Measurements from ENCODE around the gene PDIA2. TPM values are rescaled to one million over a fixed set of nuclear protein-coding genes. Genes with fewer than 3 reads are reported as not detected.
"Not testable (repeated sequence)": the region's sequence is repeated elsewhere in the genome, so short reads cannot be mapped to it uniquely, and the experiment has no call there.

PDIA2 gene
- total RNA-seq, 2 experiments from 2014 or later: 0.31 TPM; not detected in 1

- H3K9me3 Mint-ChIP-seq: no peaks in the 10 kb centered on the region
- POLR2A ChIA-PET: interaction anchor here (1.0 to 1.3 kb wide), 2 partner anchors 26 to 27 kb away, joined by 3 to 5 read pairs; partner anchors contain the start of gene AXIN1
- no peak for ATAC-seq (ENCODE audit: low read depth)
- no peaks in the 10 kb centered on the region for H3K36me3 Mint-ChIP-seq
- no peak for DNase-seq
- H3K4me1 Mint-ChIP-seq: peaks cover 24% of the 10 kb centered on the region
- peak overlapping the region; percentile 67 for H3K4me3 Mint-ChIP-seq
- H3K27me3 Mint-ChIP-seq: peaks cover 2% of the 10 kb centered on the region
- H3K27ac Mint-ChIP-seq: peak overlapping the region; percentile 58
Observed at GRCh38 chr16:325375-326145, 42.6 kb downstream of the PDIA2 start.

DNA sequence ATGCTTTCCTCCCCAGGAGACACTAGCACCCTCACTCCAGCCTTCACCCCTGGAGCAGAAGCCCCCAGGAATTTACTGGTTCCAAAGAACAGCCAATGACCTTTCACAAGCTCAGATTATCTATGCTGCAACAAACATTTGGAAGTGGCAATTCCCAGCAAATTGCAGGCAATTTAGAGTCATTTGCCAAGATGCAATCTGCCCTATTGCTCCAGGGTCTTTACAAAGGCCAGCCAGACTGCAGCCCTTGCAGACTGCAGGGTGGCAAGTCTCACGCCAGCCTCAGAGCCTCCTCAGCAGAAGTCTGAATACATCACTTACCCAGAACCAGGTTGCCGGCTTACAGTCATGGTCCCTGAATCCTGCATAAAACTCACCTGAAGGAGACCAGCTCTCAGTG, 47.8 kb downstream of the PDIA2 start:
- Mint-ChIP-seq H3K36me3 (peaks cover 3% of the 10 kb centered on the region), H3K27ac (no peak overlapping the region), H3K4me1 (peaks cover 18% of the 10 kb centered on the region), H3K9me3 (no peaks in the 10 kb centered on the region), H3K27me3 (no peaks in the 10 kb centered on the region), H3K4me3 (no peak overlapping the region)
- DNase-seq (no peak), ATAC-seq (ENCODE audit: low read depth) (no peak)
- POLR2A ChIA-PET: no interaction called here

- not testable (repeated sequence) for ATAC-seq (ENCODE audit: low read depth); H3K4me3 Mint-ChIP-seq; H3K27me3 Mint-ChIP-seq; H3K27ac Mint-ChIP-seq; DNase-seq; H3K36me3 Mint-ChIP-seq; H3K9me3 Mint-ChIP-seq
- peaks cover 18% of the 10 kb centered on the region for H3K4me1 Mint-ChIP-seq
- POLR2A ChIA-PET: interaction anchor here (0.6 kb wide), 1 partner anchor 174 kb away, joined by 3 read pairs; no protein-coding TSS in a partner anchor
Observed at GRCh38 chr16:331181-331814, 48.3 kb downstream of the PDIA2 start.

DNA sequence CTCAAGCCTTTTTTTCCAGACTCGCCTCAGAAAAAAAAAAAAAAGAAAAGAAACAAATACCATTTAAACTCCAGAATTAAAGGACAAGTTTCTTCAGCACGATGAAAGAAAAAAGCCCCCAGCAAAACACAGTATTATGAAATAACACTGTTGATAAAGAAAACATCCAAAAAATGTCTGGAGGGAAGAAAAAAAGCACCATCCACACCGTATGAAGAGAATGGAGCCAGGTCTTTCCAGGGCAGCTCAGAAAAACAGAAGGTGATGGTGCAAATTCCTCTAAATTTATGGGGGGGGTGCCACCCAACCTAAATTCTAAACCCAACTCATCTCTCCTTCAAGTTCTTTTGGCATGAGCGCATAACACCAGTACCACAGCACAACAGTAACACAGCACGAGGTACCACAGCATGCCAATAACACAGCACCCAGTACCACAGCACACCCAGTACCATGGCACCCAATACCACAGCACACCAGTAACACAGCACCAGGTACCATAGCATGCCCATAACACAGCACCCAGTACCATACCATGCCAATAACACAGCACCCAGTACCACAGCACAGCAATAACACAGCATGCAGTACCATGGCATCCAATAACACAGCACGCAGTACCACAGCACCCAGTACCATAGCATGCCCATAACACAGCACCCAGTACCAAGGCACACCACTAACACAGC, 50.6 kb downstream of the PDIA2 start:
- H3K4me3 Mint-ChIP-seq: no peak overlapping the region
- ATAC-seq (ENCODE audit: low read depth) (no peak), DNase-seq (no peak)
- no peaks in the 10 kb centered on the region for H3K9me3 Mint-ChIP-seq
- POLR2A ChIA-PET: no interaction called here
- peaks cover 11% of the 10 kb centered on the region for H3K4me1 Mint-ChIP-seq
- H3K27me3 Mint-ChIP-seq: no peaks in the 10 kb centered on the region
- H3K36me3 Mint-ChIP-seq: peaks cover 3% of the 10 kb centered on the region
- H3K27ac Mint-ChIP-seq: no peak overlapping the region

- H3K36me3 Mint-ChIP-seq; DNase-seq; H3K27ac Mint-ChIP-seq; ATAC-seq (ENCODE audit: low read depth); POLR2A ChIA-PET; H3K9me3 Mint-ChIP-seq; H3K4me3 Mint-ChIP-seq; H3K27me3 Mint-ChIP-seq: not testable (repeated sequence)
- peaks cover 15% of the 10 kb centered on the region for H3K4me1 Mint-ChIP-seq
Observed at GRCh38 chr16:334164-334832, 51.3 kb downstream of the PDIA2 start.

DNA sequence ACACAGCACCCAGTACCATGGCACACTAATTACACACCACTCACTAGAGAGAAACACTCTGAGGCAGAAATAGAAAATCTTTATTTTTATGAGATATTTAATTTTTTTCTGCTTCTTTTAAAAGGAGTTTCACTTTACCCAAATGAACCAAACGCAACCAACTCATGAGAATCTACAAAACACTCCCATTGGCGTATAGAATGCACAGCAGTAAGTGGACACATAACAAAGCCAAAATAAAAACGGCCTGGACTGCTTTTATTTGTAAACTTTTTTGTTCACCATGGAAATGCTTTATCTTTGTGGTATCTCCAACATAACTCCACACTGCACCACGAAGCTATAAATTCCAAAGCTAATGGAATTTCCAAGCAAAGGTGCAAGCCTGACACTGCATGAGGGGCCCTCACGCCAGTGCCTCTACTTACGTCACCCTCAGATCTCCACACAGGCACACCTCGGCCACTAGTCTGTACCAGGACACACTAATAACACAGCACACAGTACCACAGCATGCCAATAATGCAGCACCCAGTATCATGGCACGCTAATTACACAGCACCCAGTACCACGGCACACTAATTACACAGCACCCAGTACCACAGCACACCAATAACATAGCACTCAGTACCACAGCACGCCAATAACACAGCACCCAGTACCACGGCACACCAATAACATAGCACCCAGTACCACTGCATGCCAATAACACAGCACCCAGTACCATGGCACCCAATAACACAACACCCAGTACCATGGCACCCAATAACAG, 52.1 kb downstream of the PDIA2 start:
- H3K4me1 Mint-ChIP-seq: peaks cover 21% of the 10 kb centered on the region
- H3K36me3 Mint-ChIP-seq; ATAC-seq (ENCODE audit: low read depth); DNase-seq; H3K27me3 Mint-ChIP-seq; H3K9me3 Mint-ChIP-seq; POLR2A ChIA-PET; H3K4me3 Mint-ChIP-seq; H3K27ac Mint-ChIP-seq: not testable (repeated sequence)

DNA sequence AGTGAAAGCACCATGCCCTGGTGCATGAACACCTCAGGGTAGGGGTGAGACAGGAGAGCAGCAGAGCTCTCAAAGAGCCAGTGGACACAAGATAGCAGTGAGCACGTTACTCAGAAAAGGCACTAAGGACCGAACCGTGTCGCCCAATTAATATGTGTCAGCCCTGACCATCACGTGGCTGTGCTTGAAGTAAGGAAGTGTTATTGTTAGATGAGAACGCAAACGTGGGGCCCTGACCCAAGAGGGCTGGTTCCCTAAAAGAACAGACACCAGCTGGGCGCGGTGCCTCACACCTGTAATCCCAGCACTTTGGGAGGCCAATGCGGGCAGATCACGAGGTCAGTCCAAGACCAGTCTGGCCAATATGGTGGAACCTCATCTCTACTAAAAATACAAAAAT, 53.3 kb downstream of the PDIA2 start:
- POLR2A ChIA-PET: no interaction called here
- Mint-ChIP-seq H3K36me3 (peaks cover 6% of the 10 kb centered on the region), H3K27me3 (no peaks in the 10 kb centered on the region), H3K4me3 (no peak overlapping the region), H3K4me1 (peaks cover 25% of the 10 kb centered on the region), H3K9me3 (no peaks in the 10 kb centered on the region), H3K27ac (no peak overlapping the region)
- ATAC-seq (ENCODE audit: low read depth) (no peak), DNase-seq (no peak)

Other genes starting within 250 kb of the PDIA2 start
- gene POLR3K, start 229.6 kb upstream of the PDIA2 start, total RNA-seq: 10 to 100 TPM; 29.2 to 30.1 TPM
- 10 to 100 TPM; 52.8 to 59.1 TPM for gene SNRNP25, start 229.3 kb upstream of the PDIA2 start, total RNA-seq
- under 1 TPM in 1 of 2 experiments, not detected in 1; 0.33 TPM for gene RHBDF1, start 210.5 kb upstream of the PDIA2 start, total RNA-seq
- gene MPG, start 204.9 kb upstream of the PDIA2 start, total RNA-seq: 10 to 100 TPM; 45.8 to 48.1 TPM
- gene NPRL3, start 144.5 kb upstream of the PDIA2 start, total RNA-seq: 10 to 100 TPM; 27.4 to 31.6 TPM
- not detected for gene HBZ, start 130.5 kb upstream of the PDIA2 start, total RNA-seq
- gene HBM, start 117.2 kb upstream of the PDIA2 start, total RNA-seq: not detected
- gene HBA2, start 110.3 kb upstream of the PDIA2 start, total RNA-seq: not detected
- not detected for gene HBA1, start 106.5 kb upstream of the PDIA2 start, total RNA-seq
- not detected for gene HBQ1, start 102.7 kb upstream of the PDIA2 start, total RNA-seq
- 10 to 100 TPM; 83.8 to 86.2 TPM for gene LUC7L, start 53.7 kb upstream of the PDIA2 start, total RNA-seq
- 10 to 100 TPM; 21.0 to 21.1 TPM for gene FAM234A, start 48.3 kb upstream of the PDIA2 start, total RNA-seq
- gene RGS11, start 7.2 kb upstream of the PDIA2 start, total RNA-seq: not detected
- gene ARHGDIG, start 2.6 kb upstream of the PDIA2 start, total RNA-seq: not detected
- 10 to 100 TPM; 30.9 to 32.5 TPM for gene AXIN1, start 69.6 kb downstream of the PDIA2 start, total RNA-seq
- gene MRPL28, start 87.4 kb downstream of the PDIA2 start, total RNA-seq: 10 to 100 TPM; 64.4 to 67.5 TPM
- 10 to 100 TPM; 58.9 to 59.0 TPM for gene PGAP6, start 98.8 kb downstream of the PDIA2 start, total RNA-seq
- gene NME4, start 114.0 kb downstream of the PDIA2 start, total RNA-seq: 1 to 10 TPM; 8.2 to 8.8 TPM
- 1 to 10 TPM; 5.6 to 7.9 TPM for gene DECR2, start 118.7 kb downstream of the PDIA2 start, total RNA-seq
- gene RAB11FIP3, start 142.5 kb downstream of the PDIA2 start, total RNA-seq: 10 to 100 TPM; 28.8 to 29.3 TPM
- gene CAPN15, start 244.5 kb downstream of the PDIA2 start, total RNA-seq: 10 to 100 TPM; 83.5 to 87.4 TPM

All from activated naive CD8-positive, alpha-beta T cell treated with anti-CD3 and anti-CD28 coated beads, Interleukin-2, amount 10 ng/mL, durations not matched to agents 7 days and 5 days (primary cell).